Activated CD4-positive, alpha-beta memory T cell treated with anti-CD3 and anti-CD28 coated beads for 36 hours (primary cell): ENCODE results near the gene ATP4B. TPM values are rescaled to one million over a fixed set of nuclear protein-coding genes. Genes with fewer than 3 reads are reported as not detected.

Experiments used
- CTCF ChIA-PET: fragments of 350-600 bp; sonication (Branson Sonifier 250); formaldehyde crosslinking; loops from one replicate; lab custom pipeline; 2021; ENCODE audit warnings: antibody characterized with exemption, inconsistent platforms; lab: Charles Lee
- POLR2A ChIA-PET: fragments of 350-600 bp; sonication (Branson Sonifier 250); formaldehyde crosslinking; loops from one replicate; lab custom pipeline; 2021; ENCODE audit warnings: antibody characterized with exemption; lab: Charles Lee
- DNase-seq: peaks from one replicate; pipeline ENCODE4 v3.0.0-alpha.2; 2020
- H3K27ac Mint-ChIP-seq: one replicate; pipeline ENCODE4 v1.8.0; 2021; ENCODE audit warnings: mixed read lengths
- H3K27me3 Mint-ChIP-seq: one replicate; pipeline ENCODE4 v1.8.0; 2021; ENCODE audit warnings: mixed read lengths
- H3K36me3 Mint-ChIP-seq: one replicate; pipeline ENCODE4 v1.8.0; 2021; ENCODE audit warnings: mixed read lengths
- H3K4me1 Mint-ChIP-seq: one replicate; pipeline ENCODE4 v1.8.0; 2021; ENCODE audit warnings: low read depth, mixed read lengths
- H3K4me3 Mint-ChIP-seq: one replicate; pipeline ENCODE4 v1.8.0; 2021; ENCODE audit warnings: mild to moderate bottlenecking, mixed read lengths
- H3K9me3 Mint-ChIP-seq: one replicate; pipeline ENCODE4 v1.8.0; 2021; ENCODE audit warnings: mixed read lengths
- intact Hi-C: fragments of 100-400 bp; cut with micrococcal nuclease; formaldehyde crosslinking; loops from one replicate; pipeline ENCODE4 v1.15.1; 2023
- total RNA-seq, 2 experiments: library from RNA; stranded (reverse); gene quantifications; one replicate each; pipeline ENCODE4 v1.2.3, GENCODE V29; 2021

Gene ATP4B
- total RNA-seq, 2 experiments from 2014 or later: not detected

GRCh38 chr13:113665597-113666328 lies 7.8 kb upstream of the ATP4B start:
- no peak overlapping the region for H3K27ac Mint-ChIP-seq
- peaks cover 16% of the 10 kb centered on the region for H3K9me3 Mint-ChIP-seq
- POLR2A ChIA-PET: no interaction called here
- no peaks in the 10 kb centered on the region for H3K36me3 Mint-ChIP-seq
- intact Hi-C loops: no loop called here
- H3K4me1 Mint-ChIP-seq: no peaks in the 10 kb centered on the region
- CTCF ChIA-PET: interaction anchor here (0.6 to 1.6 kb wide), 3 partner anchors 57 to 541 kb away, joined by 3 to 5 read pairs (median 4); no protein-coding TSS in a partner anchor
- H3K27me3 Mint-ChIP-seq: peaks cover 2% of the 10 kb centered on the region
- DNase-seq: no peak
- H3K4me3 Mint-ChIP-seq: no peak overlapping the region

GRCh38 chr13:113664751-113665596 lies 7.0 kb upstream of the ATP4B start:
- peak; percentile 7 for DNase-seq
- POLR2A ChIA-PET: no interaction called here
- peaks cover 17% of the 10 kb centered on the region for H3K9me3 Mint-ChIP-seq

GRCh38 chr13:113663934-113664333 lies 5.9 kb upstream of the ATP4B start:
- no peak for DNase-seq
- no peaks in the 10 kb centered on the region for H3K36me3 Mint-ChIP-seq
- H3K9me3 Mint-ChIP-seq: peaks cover 17% of the 10 kb centered on the region
- no peak overlapping the region for H3K4me3 Mint-ChIP-seq
- intact Hi-C loops: no loop called here
- CTCF ChIA-PET: no interaction called here
- no peaks in the 10 kb centered on the region for H3K4me1 Mint-ChIP-seq
- no peak overlapping the region for H3K27ac Mint-ChIP-seq
- H3K27me3 Mint-ChIP-seq: peaks cover 2% of the 10 kb centered on the region
- POLR2A ChIA-PET: no interaction called here

More at GRCh38 chr13:113664751-113665596, 7.0 kb upstream of the ATP4B start:
- H3K36me3 Mint-ChIP-seq: no peaks in the 10 kb centered on the region
- intact Hi-C loops: no loop called here
- H3K4me3 Mint-ChIP-seq: no peak overlapping the region
- H3K27ac Mint-ChIP-seq: no peak overlapping the region
- CTCF ChIA-PET: interaction anchor here (0.6 to 1.6 kb wide), 2 partner anchors 58 to 541 kb away, joined by 3 to 4 read pairs; no protein-coding TSS in a partner anchor
- H3K27me3 Mint-ChIP-seq: peaks cover 2% of the 10 kb centered on the region
- H3K4me1 Mint-ChIP-seq: no peaks in the 10 kb centered on the region

- ChIA-PET POLR2A (no interaction called here), CTCF (interaction anchor here (1.5 kb wide), 1 partner anchor 63 kb away, joined by 4 read pairs; no protein-coding TSS in a partner anchor)
- Mint-ChIP-seq H3K4me1 (no peaks in the 10 kb centered on the region), H3K27me3 (peaks cover 2% of the 10 kb centered on the region), H3K4me3 (no peak overlapping the region), H3K36me3 (no peaks in the 10 kb centered on the region), H3K9me3 (peaks cover 17% of the 10 kb centered on the region), H3K27ac (no peak overlapping the region)
- intact Hi-C loops: no loop called here
- DNase-seq: no peak
Measured at GRCh38 chr13:113661509-113661908, 3.5 kb upstream of the ATP4B start.

GRCh38 chr13:113660066-113660465 lies 2.1 kb upstream of the ATP4B start:
- DNase-seq: no peak
- ChIA-PET CTCF (no interaction called here), POLR2A (no interaction called here)
- peaks cover 17% of the 10 kb centered on the region for H3K9me3 Mint-ChIP-seq
- H3K27me3 Mint-ChIP-seq: peaks cover 2% of the 10 kb centered on the region
- no peaks in the 10 kb centered on the region for H3K4me1 Mint-ChIP-seq
- H3K36me3 Mint-ChIP-seq: no peaks in the 10 kb centered on the region
- H3K27ac Mint-ChIP-seq: no peak overlapping the region
- intact Hi-C loops: no loop called here
- H3K4me3 Mint-ChIP-seq: no peak overlapping the region

- Mint-ChIP-seq H3K27ac (no peak overlapping the region), H3K4me3 (no peak overlapping the region), H3K27me3 (no peaks in the 10 kb centered on the region), H3K36me3 (no peaks in the 10 kb centered on the region), H3K9me3 (peaks cover 17% of the 10 kb centered on the region), H3K4me1 (no peaks in the 10 kb centered on the region)
- CTCF ChIA-PET: no interaction called here
- intact Hi-C loops: no loop called here
- DNase-seq: no peak
- POLR2A ChIA-PET: no interaction called here
Measured at GRCh38 chr13:113659337-113659736, 1.3 kb upstream of the ATP4B start.

- intact Hi-C loops: no loop called here
- peak; percentile 7 for DNase-seq
- CTCF ChIA-PET: no interaction called here
- Mint-ChIP-seq H3K4me1 (peaks cover 1% of the 10 kb centered on the region), H3K9me3 (peaks cover 17% of the 10 kb centered on the region), H3K36me3 (no peaks in the 10 kb centered on the region), H3K27me3 (no peaks in the 10 kb centered on the region), H3K4me3 (no peak overlapping the region), H3K27ac (no peak overlapping the region)
- POLR2A ChIA-PET: no interaction called here
Measured at GRCh38 chr13:113658836-113659235, 838 bp upstream of the ATP4B start.

- DNase-seq: peak; percentile 6
- peaks cover 14% of the 10 kb centered on the region for H3K9me3 Mint-ChIP-seq
- intact Hi-C loops: no loop called here
- ChIA-PET CTCF (no interaction called here), POLR2A (no interaction called here)
- H3K4me3 Mint-ChIP-seq: no peak overlapping the region
- H3K36me3 Mint-ChIP-seq: no peaks in the 10 kb centered on the region
- no peak overlapping the region for H3K27ac Mint-ChIP-seq
- peaks cover 4% of the 10 kb centered on the region for H3K4me1 Mint-ChIP-seq
- no peaks in the 10 kb centered on the region for H3K27me3 Mint-ChIP-seq
Measured at GRCh38 chr13:113656831-113657671, 947 bp downstream of the ATP4B start.

GRCh38 chr13:113656003-113656588 lies 1.9 kb downstream of the ATP4B start:
- H3K4me1 Mint-ChIP-seq: peaks cover 4% of the 10 kb centered on the region
- peaks cover 5% of the 10 kb centered on the region for H3K9me3 Mint-ChIP-seq
- H3K4me3 Mint-ChIP-seq: no peak overlapping the region
- no peaks in the 10 kb centered on the region for H3K36me3 Mint-ChIP-seq
- POLR2A ChIA-PET: no interaction called here
- peak; percentile 6 for DNase-seq
- intact Hi-C loops: no loop called here
- H3K27ac Mint-ChIP-seq: no peak overlapping the region
- no peaks in the 10 kb centered on the region for H3K27me3 Mint-ChIP-seq
- CTCF ChIA-PET: no interaction called here

- DNase-seq: peak; percentile 8
- intact Hi-C loops: no loop called here
- H3K4me3 Mint-ChIP-seq: no peak overlapping the region
- H3K27ac Mint-ChIP-seq: no peak overlapping the region
- peaks cover 4% of the 10 kb centered on the region for H3K4me1 Mint-ChIP-seq
- no peaks in the 10 kb centered on the region for H3K9me3 Mint-ChIP-seq
- no peaks in the 10 kb centered on the region for H3K27me3 Mint-ChIP-seq
- H3K36me3 Mint-ChIP-seq: no peaks in the 10 kb centered on the region
- POLR2A ChIA-PET: no interaction called here
- CTCF ChIA-PET: no interaction called here
Measured at GRCh38 chr13:113655346-113656002, 2.5 kb downstream of the ATP4B start.

- H3K4me1 Mint-ChIP-seq: peaks cover 4% of the 10 kb centered on the region
- POLR2A ChIA-PET: no interaction called here
- no peak overlapping the region for H3K27ac Mint-ChIP-seq
- H3K27me3 Mint-ChIP-seq: no peaks in the 10 kb centered on the region
- CTCF ChIA-PET: no interaction called here
- intact Hi-C loops: no loop called here
- peak; percentile 6 for DNase-seq
- no peaks in the 10 kb centered on the region for H3K36me3 Mint-ChIP-seq
- no peak overlapping the region for H3K4me3 Mint-ChIP-seq
- H3K9me3 Mint-ChIP-seq: no peaks in the 10 kb centered on the region
Measured at GRCh38 chr13:113654591-113655345, 3.2 kb downstream of the ATP4B start.
